ENCODE data around the gene ENOX1. TPM values are rescaled to one million over a fixed set of nuclear protein-coding genes. Genes with fewer than 3 reads are reported as not detected.

Gene ENOX1
- total RNA-seq, 2 donors from 2014 or later = 0.33 TPM; not detected in 1

DNA sequence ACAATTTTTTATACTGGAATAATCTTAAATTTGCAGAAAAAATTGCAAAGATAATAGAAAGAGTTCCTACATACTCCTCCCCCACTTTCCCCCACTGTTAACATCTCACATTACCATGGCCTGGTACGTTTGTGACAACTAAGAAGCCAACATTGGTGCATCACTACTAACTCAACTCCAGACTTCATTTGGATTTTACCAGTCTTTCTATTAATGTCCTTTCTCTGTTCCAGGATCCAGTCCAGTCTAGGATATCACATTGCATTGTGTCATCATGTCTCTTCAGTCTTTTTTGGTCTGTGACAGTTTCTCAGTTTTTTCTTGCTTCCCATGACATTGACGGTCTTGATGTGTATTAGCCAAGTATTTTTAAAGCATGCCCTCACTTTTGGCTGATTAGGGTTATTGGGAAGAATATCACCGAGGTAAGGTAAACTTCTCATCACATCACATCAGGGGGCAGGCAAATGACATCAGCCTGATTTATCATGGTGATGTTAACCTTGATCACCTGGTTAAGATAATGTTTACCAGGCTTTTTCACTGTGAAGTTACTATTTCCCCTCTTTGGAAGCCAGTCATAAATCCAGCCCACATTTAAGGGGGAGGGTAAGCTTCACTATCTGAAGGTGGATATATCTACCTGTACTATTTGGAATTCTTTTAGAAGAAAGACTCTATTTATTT, 322.1 kb downstream of the ENOX1 start:
- Mint-ChIP-seq H3K9me3 (peaks cover 3% of the 10 kb centered on the region), H3K4me3 (no peak overlapping the region), H3K27ac (no peak overlapping the region), H3K27me3 (ENCODE audit: insufficient read depth) (peaks cover 2% of the 10 kb centered on the region), H3K4me1 (peaks cover 6% of the 10 kb centered on the region), H3K36me3 (ENCODE audit: low read depth) (no peaks in the 10 kb centered on the region)
- H3K36me3 ChIP-seq (ENCODE audit: control insufficient read depth, insufficient read depth, low read length) = no peaks in the 10 kb centered on the region
- no peak for DNase-seq
- 90 to 95% methylated on average over 1 to 3 of the region's 3 CpGs for WGBS, 2 experiments (ENCODE audit: insufficient coverage in 1 of 2, insufficient read length in 1 of 2)
- TF ChIP-seq, protein P1, sequence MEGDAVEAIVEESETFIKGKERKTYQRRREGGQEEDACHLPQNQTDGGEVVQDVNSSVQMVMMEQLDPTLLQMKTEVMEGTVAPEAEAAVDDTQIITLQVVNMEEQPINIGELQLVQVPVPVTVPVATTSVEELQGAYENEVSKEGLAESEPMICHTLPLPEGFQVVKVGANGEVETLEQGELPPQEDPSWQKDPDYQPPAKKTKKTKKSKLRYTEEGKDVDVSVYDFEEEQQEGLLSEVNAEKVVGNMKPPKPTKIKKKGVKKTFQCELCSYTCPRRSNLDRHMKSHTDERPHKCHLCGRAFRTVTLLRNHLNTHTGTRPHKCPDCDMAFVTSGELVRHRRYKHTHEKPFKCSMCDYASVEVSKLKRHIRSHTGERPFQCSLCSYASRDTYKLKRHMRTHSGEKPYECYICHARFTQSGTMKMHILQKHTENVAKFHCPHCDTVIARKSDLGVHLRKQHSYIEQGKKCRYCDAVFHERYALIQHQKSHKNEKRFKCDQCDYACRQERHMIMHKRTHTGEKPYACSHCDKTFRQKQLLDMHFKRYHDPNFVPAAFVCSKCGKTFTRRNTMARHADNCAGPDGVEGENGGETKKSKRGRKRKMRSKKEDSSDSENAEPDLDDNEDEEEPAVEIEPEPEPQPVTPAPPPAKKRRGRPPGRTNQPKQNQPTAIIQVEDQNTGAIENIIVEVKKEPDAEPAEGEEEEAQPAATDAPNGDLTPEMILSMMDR (conservative IDR thresholded peaks at IDR 0.05) = no peak
- H3K27ac ChIP-seq (ENCODE audit: low read depth, low read length) = no peak overlapping the region
- H3K9me3 ChIP-seq (ENCODE audit: control insufficient read depth, low read length) = no peaks in the 10 kb centered on the region
- H3K9ac ChIP-seq (ENCODE audit: extremely low read depth, low read length, poor library complexity, severe bottlenecking) = no peak overlapping the region
- no peak overlapping the region for H3K4me3 ChIP-seq (ENCODE audit: low read length)
- H3K27me3 ChIP-seq (ENCODE audit: control insufficient read depth, insufficient read depth, low read length, poor library complexity, severe bottlenecking) = no peaks in the 10 kb centered on the region
- H3K4me1 ChIP-seq (ENCODE audit: control insufficient read depth, insufficient read depth, low read length) = peaks cover 3% of the 10 kb centered on the region

- Mint-ChIP-seq H3K4me3 (no peak overlapping the region), H3K4me1 (peaks cover 14% of the 10 kb centered on the region), H3K27ac (no peak overlapping the region), H3K27me3 (ENCODE audit: insufficient read depth) (peaks cover 1% of the 10 kb centered on the region), H3K9me3 (no peaks in the 10 kb centered on the region), H3K36me3 (ENCODE audit: low read depth) (no peaks in the 10 kb centered on the region)
- 94 to 95% methylated on average over 9 to 10 of the region's 10 CpGs for WGBS, 2 experiments (ENCODE audit: insufficient coverage in 1 of 2, insufficient read length in 1 of 2)
- Histone ChIP-seq H3K36me3 (ENCODE audit: control insufficient read depth, insufficient read depth, low read length) (no peaks in the 10 kb centered on the region), H3K4me3 (ENCODE audit: low read length) (no peak overlapping the region), H3K27me3 (ENCODE audit: control insufficient read depth, insufficient read depth, low read length, poor library complexity, severe bottlenecking) (no peaks in the 10 kb centered on the region), H3K9me3 (ENCODE audit: control insufficient read depth, low read length) (no peaks in the 10 kb centered on the region), H3K9ac (ENCODE audit: extremely low read depth, low read length, poor library complexity, severe bottlenecking) (no peak overlapping the region), H3K4me1 (ENCODE audit: control insufficient read depth, insufficient read depth, low read length) (peaks cover 4% of the 10 kb centered on the region), H3K27ac (ENCODE audit: low read depth, low read length) (no peak overlapping the region)
- no peak for DNase-seq
- TF ChIP-seq, protein P1 (conservative IDR thresholded peaks at IDR 0.05) = no peak
Measured at GRCh38 chr13:43448605-43449336, 338.0 kb downstream of the ENOX1 start.

DNA sequence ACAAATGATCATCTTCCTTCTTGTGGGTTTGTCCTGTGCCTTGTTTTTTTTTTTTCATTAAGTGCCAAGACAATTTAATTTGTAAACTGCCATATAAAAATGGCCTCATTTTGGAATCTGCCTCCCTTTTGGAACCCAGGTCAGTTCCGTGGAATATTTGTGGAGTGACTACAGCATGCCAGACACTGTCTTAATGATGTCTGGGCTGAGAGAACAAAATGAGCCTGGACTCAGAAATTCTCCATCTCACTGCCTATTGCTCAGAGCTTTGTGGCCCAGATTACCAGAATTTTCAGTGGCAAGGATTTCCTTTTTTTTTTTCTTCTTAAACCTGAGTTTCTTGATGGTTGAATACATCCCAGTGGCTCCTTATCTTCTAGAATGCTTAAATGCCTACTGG, 340.6 kb downstream of the ENOX1 start:
- DNase-seq = no peak
- Mint-ChIP-seq H3K27me3 (ENCODE audit: insufficient read depth) (peaks cover 1% of the 10 kb centered on the region), H3K4me3 (no peak overlapping the region), H3K27ac (no peak overlapping the region), H3K36me3 (ENCODE audit: low read depth) (no peaks in the 10 kb centered on the region), H3K9me3 (no peaks in the 10 kb centered on the region), H3K4me1 (peaks cover 14% of the 10 kb centered on the region)
- peaks cover 4% of the 10 kb centered on the region for H3K4me1 ChIP-seq (ENCODE audit: control insufficient read depth, insufficient read depth, low read length)
- H3K36me3 ChIP-seq (ENCODE audit: control insufficient read depth, insufficient read depth, low read length) = no peaks in the 10 kb centered on the region
- no peak overlapping the region for H3K9ac ChIP-seq (ENCODE audit: extremely low read depth, low read length, poor library complexity, severe bottlenecking)
- H3K27me3 ChIP-seq (ENCODE audit: control insufficient read depth, insufficient read depth, low read length, poor library complexity, severe bottlenecking) = no peaks in the 10 kb centered on the region
- H3K4me3 ChIP-seq (ENCODE audit: low read length) = no peak overlapping the region
- no peak overlapping the region for H3K27ac ChIP-seq (ENCODE audit: low read depth, low read length)
- TF ChIP-seq, protein P1 (conservative IDR thresholded peaks at IDR 0.05) = no peak
- 90 to 100% methylated on average over 1 of the region's 1 CpG for WGBS, 2 experiments (ENCODE audit: insufficient coverage in 1 of 2, insufficient read length in 1 of 2)
- H3K9me3 ChIP-seq (ENCODE audit: control insufficient read depth, low read length) = no peaks in the 10 kb centered on the region

All from endodermal cell (in vitro differentiated cells).